ENCODE data around the gene KDSR. TPM values are rescaled to one million over a fixed set of nuclear protein-coding genes. Genes with fewer than 3 reads are reported as not detected.

Gene KDSR
- total and polyA plus RNA-seq, 2 of the 13 experiments (the other 11 are each of a cell fraction or from before 2014, with no cell fraction given), result 10.4 to 20.9 TPM

GRCh38 chr18:63322908-63323634 is 43.9 kb downstream of the KDSR start (continued):
- TF ChIP-seq DNMT1 (CRISPR knock-in tag; IDR thresholded peaks at IDR 0.05) (no peak), STAG1 (CRISPR knock-in tag; IDR thresholded peaks at IDR 0.05) (peak; percentile 62), AHR (CRISPR knock-in tag; IDR thresholded peaks at IDR 0.05) (no peak)

GRCh38 chr18:63322206-63322605 is 44.8 kb downstream of the KDSR start:
- ChIA-PET CTCF (ENCODE audit: low intra/inter-chr PET ratio, low total read pairs) (interaction anchor here (1.2 to 1.9 kb wide), 3 partner anchors 191 to 306 kb away, joined by 3 to 9 read pairs (median 4); no protein-coding TSS in a partner anchor), POLR2A (no interaction called here)
- in situ Hi-C loops (cut with HindIII; ENCODE audit: extremely low pct_ligation_motif_present, low pct_unique_long_range_greater_than_20kb) (loop anchor here (5.0 kb wide), 1 partner anchor 305 kb away; no protein-coding TSS in a partner anchor), intact Hi-C loops (cut with micrococcal nuclease; ENCODE audit: unreplicated experiment) (loop anchor here (5.0 kb wide), 2 partner anchors 115 to 205 kb away; no protein-coding TSS in a partner anchor)
- Histone ChIP-seq H3K4me3 (replicated peaks in 1 of 3; ENCODE audit: insufficient read depth in 1 of 3, low read depth in 2 of 3, low read length in 3 of 3) (0 out of 6 replicates have a peak overlapping the region, but pooled peaks of 1 of the 3 experiments have one; percentile 44), H2AFZ (ENCODE audit: low read length) (no peak overlapping the region), H3K27ac (ENCODE audit: extremely low read length, insufficient read depth, low read length) (no peak overlapping the region), H4K20me1 (ENCODE audit: insufficient read depth, low read length) (no peaks in the 10 kb centered on the region), H3K79me2 (ENCODE audit: insufficient read depth, low read length) (no peaks in the 10 kb centered on the region), H3K4me2 (ENCODE audit: low read depth, low read length) (peak overlapping the region; percentile 75), H3K4me1 (ENCODE audit: insufficient read depth, low read length) (peaks cover 43% of the 10 kb centered on the region), H3K36me3 (replicated peaks in 1 of 2; ENCODE audit: control insufficient read depth in 1 of 2, insufficient read depth in 2 of 2, low read length in 2 of 2) (no peaks in the 10 kb centered on the region), H3K9me3 (ENCODE audit: low read length) (no peaks in the 10 kb centered on the region), H3K27me3 (ENCODE audit: control insufficient read depth in 1 of 2, insufficient read depth in 2 of 2, low read length in 2 of 2) (peaks cover 0 to 22% of the 10 kb centered on the region in 2 experiments; a peak in 4 of 5 replicates), H3K9ac (ENCODE audit: insufficient read depth, low read depth, low read length) (no peak overlapping the region)
- ATAC-seq (no peak), DNase-seq (ENCODE audit: low spot score) (no peak), FAIRE-seq (no peak)
- no TSS peak for BruUV-seq (replicated peaks)
- WGBS (ENCODE audit: low lambda C conversion rate), result 48% methylated on average over 4 of the region's 4 CpGs
- TF ChIP-seq ZNF75D (CRISPR knock-in tag; IDR thresholded peaks at IDR 0.05; ENCODE audit: borderline replicate concordance), result no peak
- TF ChIP-seq, protein P1, sequence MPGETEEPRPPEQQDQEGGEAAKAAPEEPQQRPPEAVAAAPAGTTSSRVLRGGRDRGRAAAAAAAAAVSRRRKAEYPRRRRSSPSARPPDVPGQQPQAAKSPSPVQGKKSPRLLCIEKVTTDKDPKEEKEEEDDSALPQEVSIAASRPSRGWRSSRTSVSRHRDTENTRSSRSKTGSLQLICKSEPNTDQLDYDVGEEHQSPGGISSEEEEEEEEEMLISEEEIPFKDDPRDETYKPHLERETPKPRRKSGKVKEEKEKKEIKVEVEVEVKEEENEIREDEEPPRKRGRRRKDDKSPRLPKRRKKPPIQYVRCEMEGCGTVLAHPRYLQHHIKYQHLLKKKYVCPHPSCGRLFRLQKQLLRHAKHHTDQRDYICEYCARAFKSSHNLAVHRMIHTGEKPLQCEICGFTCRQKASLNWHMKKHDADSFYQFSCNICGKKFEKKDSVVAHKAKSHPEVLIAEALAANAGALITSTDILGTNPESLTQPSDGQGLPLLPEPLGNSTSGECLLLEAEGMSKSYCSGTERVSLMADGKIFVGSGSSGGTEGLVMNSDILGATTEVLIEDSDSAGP (CRISPR knock-in tag; IDR thresholded peaks at IDR 0.05; ENCODE audit: borderline replicate concordance), result no peak
- TF ChIP-seq ZNF737 (CRISPR knock-in tag; IDR thresholded peaks at IDR 0.05; ENCODE audit: borderline replicate concordance), result no peak
- no peak for TF ChIP-seq BHLHE40 (IDR thresholded peaks at IDR 0.05; ENCODE audit: low read length)
- TF ChIP-seq EZH2 (conservative IDR thresholded peaks at IDR 0.05; ENCODE audit: low read depth, low read length), result no peak
- no peak for TF ChIP-seq ZKSCAN8 (CRISPR knock-in tag; IDR thresholded peaks at IDR 0.05; ENCODE audit: borderline replicate concordance)
- no peak for TF ChIP-seq JARID2 (CRISPR knock-in tag; IDR thresholded peaks at IDR 0.05; ENCODE audit: insufficient replicate concordance)
- TF ChIP-seq ZBTB14 (CRISPR knock-in tag; IDR thresholded peaks at IDR 0.05), result no peak
- no peak for TF ChIP-seq ATM (IDR thresholded peaks at IDR 0.05; ENCODE audit: borderline replicate concordance)
- TF ChIP-seq HDAC6 (IDR thresholded peaks at IDR 0.05; ENCODE audit: low read depth, low read length), result no peak
- no peak for TF ChIP-seq GATAD2A (CRISPR knock-in tag; IDR thresholded peaks at IDR 0.05)
- no peak for TF ChIP-seq NFKBIZ (CRISPR knock-in tag; IDR thresholded peaks at IDR 0.05)
- no peak for TF ChIP-seq HNRNPL (IDR thresholded peaks at IDR 0.05; ENCODE audit: low read depth, low read length)
- TF ChIP-seq AKAP8 (CRISPR knock-in tag; IDR thresholded peaks at IDR 0.05), result no peak
- no peak for TF ChIP-seq ZNF292 (CRISPR knock-in tag; IDR thresholded peaks at IDR 0.05; ENCODE audit: borderline replicate concordance, low read depth)
- TF ChIP-seq ZBTB33 (CRISPR knock-in tag; IDR thresholded peaks at IDR 0.05), result no peak
- no peak for TF ChIP-seq GTF2F1 (IDR thresholded peaks at IDR 0.05; ENCODE audit: low read length)

Data from HepG2 (cell line).